ENCODE measurements around the gene FBXW11. TPM values are rescaled to one million over a fixed set of nuclear protein-coding genes. Genes with fewer than 3 reads are reported as not detected.

Gene FBXW11
- total RNA-seq, 1 donor from 2014 or later: 61.4 TPM

DNA sequence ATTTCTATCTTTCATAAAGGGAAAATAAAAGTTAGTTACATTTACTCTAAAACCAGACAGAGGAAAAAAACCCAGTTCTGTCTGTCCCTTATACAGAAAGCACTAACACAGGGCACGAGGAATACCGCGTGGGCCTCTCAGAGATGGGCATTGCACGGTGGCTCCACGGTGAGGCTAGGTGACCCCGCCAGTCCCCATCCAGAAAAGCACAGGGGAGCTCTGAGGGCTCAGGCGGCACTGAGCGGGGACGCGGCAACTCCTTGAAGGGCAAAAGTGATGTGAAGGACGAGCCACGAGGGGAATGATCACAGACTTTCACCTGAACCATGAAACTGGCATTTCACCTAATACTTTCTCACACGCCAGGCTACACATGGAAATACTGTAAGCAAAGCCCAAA, 35.7 kb upstream of the FBXW11 start:
- H3K9me3 Mint-ChIP-seq (ENCODE audit: unreplicated experiment): no peaks in the 10 kb centered on the region
- TF ChIP-seq, protein P1, sequence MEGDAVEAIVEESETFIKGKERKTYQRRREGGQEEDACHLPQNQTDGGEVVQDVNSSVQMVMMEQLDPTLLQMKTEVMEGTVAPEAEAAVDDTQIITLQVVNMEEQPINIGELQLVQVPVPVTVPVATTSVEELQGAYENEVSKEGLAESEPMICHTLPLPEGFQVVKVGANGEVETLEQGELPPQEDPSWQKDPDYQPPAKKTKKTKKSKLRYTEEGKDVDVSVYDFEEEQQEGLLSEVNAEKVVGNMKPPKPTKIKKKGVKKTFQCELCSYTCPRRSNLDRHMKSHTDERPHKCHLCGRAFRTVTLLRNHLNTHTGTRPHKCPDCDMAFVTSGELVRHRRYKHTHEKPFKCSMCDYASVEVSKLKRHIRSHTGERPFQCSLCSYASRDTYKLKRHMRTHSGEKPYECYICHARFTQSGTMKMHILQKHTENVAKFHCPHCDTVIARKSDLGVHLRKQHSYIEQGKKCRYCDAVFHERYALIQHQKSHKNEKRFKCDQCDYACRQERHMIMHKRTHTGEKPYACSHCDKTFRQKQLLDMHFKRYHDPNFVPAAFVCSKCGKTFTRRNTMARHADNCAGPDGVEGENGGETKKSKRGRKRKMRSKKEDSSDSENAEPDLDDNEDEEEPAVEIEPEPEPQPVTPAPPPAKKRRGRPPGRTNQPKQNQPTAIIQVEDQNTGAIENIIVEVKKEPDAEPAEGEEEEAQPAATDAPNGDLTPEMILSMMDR (IDR thresholded peaks at IDR 0.05): no peak
- no peaks in the 10 kb centered on the region for H3K27me3 Mint-ChIP-seq (ENCODE audit: unreplicated experiment)
- peaks cover 29% of the 10 kb centered on the region for H3K36me3 Mint-ChIP-seq (ENCODE audit: unreplicated experiment)
- no peak overlapping the region for H3K27ac Mint-ChIP-seq (ENCODE audit: unreplicated experiment)
- no peak for DNase-seq (ENCODE audit: extremely low spot score, unreplicated experiment)
- no peak overlapping the region for H3K4me3 Mint-ChIP-seq (ENCODE audit: unreplicated experiment)
- H3K4me1 Mint-ChIP-seq (ENCODE audit: unreplicated experiment): peaks cover 2% of the 10 kb centered on the region

DNA sequence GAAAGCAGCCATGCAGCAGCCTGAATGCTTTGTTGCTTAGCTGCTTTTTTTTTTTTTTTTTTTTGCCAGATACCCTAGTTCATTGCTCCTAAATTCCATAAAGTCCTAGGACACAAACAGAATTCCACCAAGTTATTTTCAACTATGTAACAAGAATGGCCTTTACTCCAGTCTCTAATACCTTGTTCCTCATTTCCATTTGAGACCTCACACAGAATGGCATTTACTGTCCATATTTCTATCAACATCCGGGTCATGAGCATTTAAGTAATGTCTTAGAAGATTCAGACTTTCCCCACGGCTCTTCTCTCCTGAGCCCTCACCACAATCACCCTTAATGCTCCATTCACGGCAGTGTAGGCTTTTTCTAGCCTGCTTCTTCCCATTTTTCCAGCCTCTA, 31.7 kb upstream of the FBXW11 start:
- Mint-ChIP-seq H3K27ac (ENCODE audit: unreplicated experiment) (no peak overlapping the region), H3K4me3 (ENCODE audit: unreplicated experiment) (no peak overlapping the region), H3K4me1 (ENCODE audit: unreplicated experiment) (no peaks in the 10 kb centered on the region), H3K27me3 (ENCODE audit: unreplicated experiment) (no peaks in the 10 kb centered on the region), H3K36me3 (ENCODE audit: unreplicated experiment) (peaks cover 4% of the 10 kb centered on the region), H3K9me3 (ENCODE audit: unreplicated experiment) (no peaks in the 10 kb centered on the region)
- TF ChIP-seq, protein P1 (IDR thresholded peaks at IDR 0.05): no peak
- no peak for DNase-seq (ENCODE audit: extremely low spot score, unreplicated experiment)

DNA sequence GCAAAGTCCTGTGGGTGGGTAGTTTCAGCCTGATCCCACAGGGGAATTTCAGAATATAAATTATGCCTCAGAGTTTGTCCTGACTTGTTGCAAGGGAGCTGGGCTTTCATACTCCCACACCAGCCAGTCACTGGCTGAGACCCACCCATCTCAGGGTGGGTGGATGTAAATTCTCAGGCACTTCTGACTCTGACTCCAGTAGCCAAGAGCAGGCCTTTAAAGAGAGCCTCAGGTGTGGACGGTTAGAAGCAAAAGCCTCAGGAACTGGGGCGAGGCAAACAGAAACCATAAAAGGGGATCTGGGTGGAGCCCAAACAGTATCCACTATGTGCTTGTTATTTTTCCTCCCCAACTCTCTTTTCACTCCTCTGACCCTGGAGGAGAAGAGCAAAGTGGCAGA, 28.6 kb upstream of the FBXW11 start:
- no peak overlapping the region for H3K4me3 Mint-ChIP-seq (ENCODE audit: unreplicated experiment)
- H3K36me3 Mint-ChIP-seq (ENCODE audit: unreplicated experiment): peaks cover 4% of the 10 kb centered on the region
- peaks cover 5% of the 10 kb centered on the region for H3K9me3 Mint-ChIP-seq (ENCODE audit: unreplicated experiment)
- H3K27ac Mint-ChIP-seq (ENCODE audit: unreplicated experiment): no peak overlapping the region
- no peak for DNase-seq (ENCODE audit: extremely low spot score, unreplicated experiment)
- H3K4me1 Mint-ChIP-seq (ENCODE audit: unreplicated experiment): no peaks in the 10 kb centered on the region
- TF ChIP-seq, protein P1 (IDR thresholded peaks at IDR 0.05): no peak
- H3K27me3 Mint-ChIP-seq (ENCODE audit: unreplicated experiment): no peaks in the 10 kb centered on the region

DNA sequence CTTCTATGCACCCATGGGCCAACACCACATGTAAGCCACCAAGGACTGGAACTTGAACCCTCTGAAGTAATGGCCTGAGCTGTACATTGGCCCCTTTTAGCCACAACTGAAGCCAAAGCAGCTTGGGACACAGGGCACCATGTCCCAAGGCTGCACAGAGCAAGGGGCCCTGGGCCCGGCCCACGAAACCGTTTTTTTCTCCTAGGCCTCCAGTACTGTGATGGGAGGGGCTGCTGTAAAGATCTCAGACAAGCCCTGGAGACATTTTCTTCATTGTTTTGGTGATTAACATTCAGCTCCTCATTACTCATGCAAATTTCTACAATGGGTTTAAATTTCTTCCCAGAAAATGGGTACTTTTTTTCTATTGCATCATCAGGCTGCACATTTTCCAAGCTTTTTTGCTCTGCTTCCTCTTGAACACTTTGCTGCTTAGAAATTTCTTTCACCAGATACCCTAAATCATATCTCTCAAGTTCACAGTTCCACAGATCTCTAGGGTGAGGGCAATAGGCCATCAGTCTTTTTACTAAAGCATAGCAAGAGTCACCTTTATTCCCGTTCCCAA, 25.5 kb upstream of the FBXW11 start:
- no peak overlapping the region for H3K4me3 Mint-ChIP-seq (ENCODE audit: unreplicated experiment)
- no peak overlapping the region for H3K27ac Mint-ChIP-seq (ENCODE audit: unreplicated experiment)
- peaks cover 5% of the 10 kb centered on the region for H3K9me3 Mint-ChIP-seq (ENCODE audit: unreplicated experiment)
- no peak for DNase-seq (ENCODE audit: extremely low spot score, unreplicated experiment)
- no peaks in the 10 kb centered on the region for H3K27me3 Mint-ChIP-seq (ENCODE audit: unreplicated experiment)
- TF ChIP-seq, protein P1 (IDR thresholded peaks at IDR 0.05): no peak
- H3K4me1 Mint-ChIP-seq (ENCODE audit: unreplicated experiment): peaks cover 11% of the 10 kb centered on the region
- peaks cover 4% of the 10 kb centered on the region for H3K36me3 Mint-ChIP-seq (ENCODE audit: unreplicated experiment)

DNA sequence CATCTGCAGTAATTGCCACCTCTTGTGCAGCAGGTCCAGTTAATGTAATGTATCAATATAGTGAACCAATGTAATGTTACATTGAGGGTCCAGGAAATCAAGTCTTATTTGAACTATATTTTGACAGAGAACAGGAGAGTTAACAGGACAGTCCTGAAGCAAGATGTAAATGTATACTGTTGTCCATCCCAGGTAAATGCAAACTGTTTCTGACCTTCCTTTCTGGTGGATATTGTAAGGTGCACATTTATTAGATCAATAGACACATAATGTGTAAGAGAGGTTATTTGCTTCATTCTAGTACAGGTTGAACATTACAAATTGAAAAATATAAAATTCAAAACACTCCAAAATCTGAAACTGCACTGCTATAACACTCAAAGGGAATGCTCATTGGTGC, 23.4 kb upstream of the FBXW11 start:
- Mint-ChIP-seq H3K27me3 (ENCODE audit: unreplicated experiment) (no peaks in the 10 kb centered on the region), H3K9me3 (ENCODE audit: unreplicated experiment) (peaks cover 5% of the 10 kb centered on the region), H3K4me3 (ENCODE audit: unreplicated experiment) (no peak overlapping the region), H3K36me3 (ENCODE audit: unreplicated experiment) (peaks cover 4% of the 10 kb centered on the region), H3K4me1 (ENCODE audit: unreplicated experiment) (peaks cover 11% of the 10 kb centered on the region), H3K27ac (ENCODE audit: unreplicated experiment) (no peak overlapping the region)
- TF ChIP-seq, protein P1 (IDR thresholded peaks at IDR 0.05): no peak
- DNase-seq (ENCODE audit: extremely low spot score, unreplicated experiment): no peak
